Astrocyte of the cerebellum (primary cell): Measurements from ENCODE around the gene GNAL.

Experiments used
- DNase-seq: peaks from one replicate; pipeline ENCODE4 v3.0.0-alpha.2; 2011; ENCODE audit warnings: low read depth
- H3K4me3 ChIP-seq: 2 replicates; pipeline ENCODE4 v1.5.1; 2011; ENCODE audit warnings: mild to moderate bottlenecking, low read depth, low read length, moderate library complexity
- CTCF ChIP-seq: IDR thresholded peaks from 2 replicates; pipeline ENCODE4 v1.5.1; 2012; ENCODE audit warnings: low read length, low read depth, moderate library complexity, mild to moderate bottlenecking; ENCODE audit errors: missing control alignments
- in situ Hi-C: cut with HindIII; loops from 2 replicates; pipeline ENCODE4 v1.10.0; 2017; ENCODE audit warnings: low sequenced_read_pairs

The GNAL gene

DNA sequence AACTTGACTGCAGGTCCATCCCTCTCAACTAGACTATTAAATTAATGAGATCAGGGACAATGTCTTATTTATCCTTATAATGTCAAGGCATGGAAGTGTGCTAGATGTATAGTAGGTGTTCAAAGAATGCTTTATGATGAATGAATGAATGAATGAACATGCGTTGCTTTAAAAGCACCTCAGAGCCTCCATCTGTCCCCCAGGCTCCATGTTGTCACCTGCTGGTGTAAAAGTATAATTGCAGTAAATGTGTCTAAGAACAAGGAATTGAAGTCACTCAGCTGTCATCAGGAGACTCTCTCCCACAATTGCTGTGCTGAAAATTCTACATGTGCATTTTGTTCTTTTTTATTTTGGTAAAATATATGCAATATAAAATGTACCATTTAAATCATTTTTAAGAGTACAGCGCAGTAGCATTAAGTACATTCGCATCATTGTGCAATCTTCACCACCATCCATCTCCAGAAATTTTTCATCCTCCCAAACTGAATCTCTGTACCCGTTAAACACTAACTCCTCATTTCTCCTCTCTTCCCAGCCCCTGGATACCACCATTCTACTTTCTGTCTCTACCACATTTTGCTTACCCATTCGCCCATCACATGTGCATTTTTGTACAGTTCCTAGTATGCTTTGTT lies 52.6 kb downstream of the GNAL start:
- TF ChIP-seq CTCF, result peak; percentile 58
- DNase-seq, result no peak
- in situ Hi-C loops, result loop anchor here (25.0 kb wide), 1 partner anchor 271 kb away; no protein-coding TSS in a partner anchor
- H3K4me3 ChIP-seq, result no peak overlapping the region

- no peak for TF ChIP-seq CTCF
- in situ Hi-C loops, result loop anchor here (25.0 kb wide), 1 partner anchor 267 kb away; no protein-coding TSS in a partner anchor
- DNase-seq, result no peak
- no peak overlapping the region for H3K4me3 ChIP-seq
These were observed 56.5 kb downstream of the GNAL start for GRCh38 chr18:11745521-11745920.

GRCh38 chr18:11747286-11747685 lies 58.2 kb downstream of the GNAL start:
- no peak for TF ChIP-seq CTCF
- no peak for DNase-seq
- in situ Hi-C loops, result loop anchor here (25.0 kb wide), 1 partner anchor 265 kb away; no protein-coding TSS in a partner anchor
- no peak overlapping the region for H3K4me3 ChIP-seq

DNA sequence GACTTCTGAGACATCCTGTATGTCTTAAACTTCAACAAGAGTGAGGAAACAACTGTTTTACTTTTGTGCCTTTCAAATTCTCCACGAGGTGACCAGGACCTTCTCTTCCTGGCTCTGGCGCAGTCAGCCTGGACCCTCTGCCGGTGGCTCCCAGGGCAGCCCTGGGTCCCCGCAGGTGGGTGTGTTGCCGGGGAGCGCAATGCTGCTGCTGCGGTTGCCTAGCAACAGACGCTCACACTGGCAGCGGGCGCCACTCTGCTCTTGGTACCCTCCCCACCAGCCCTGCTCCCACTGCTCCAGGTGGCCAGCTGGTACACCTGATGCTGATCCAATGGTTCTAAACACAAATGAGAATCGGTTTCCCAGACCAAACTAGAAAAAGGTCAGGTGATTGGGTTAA lies 58.7 kb downstream of the GNAL start:
- H3K4me3 ChIP-seq, result no peak overlapping the region
- TF ChIP-seq CTCF, result no peak
- in situ Hi-C loops, result loop anchor here (25.0 kb wide), 1 partner anchor 265 kb away; no protein-coding TSS in a partner anchor
- no peak for DNase-seq

DNA sequence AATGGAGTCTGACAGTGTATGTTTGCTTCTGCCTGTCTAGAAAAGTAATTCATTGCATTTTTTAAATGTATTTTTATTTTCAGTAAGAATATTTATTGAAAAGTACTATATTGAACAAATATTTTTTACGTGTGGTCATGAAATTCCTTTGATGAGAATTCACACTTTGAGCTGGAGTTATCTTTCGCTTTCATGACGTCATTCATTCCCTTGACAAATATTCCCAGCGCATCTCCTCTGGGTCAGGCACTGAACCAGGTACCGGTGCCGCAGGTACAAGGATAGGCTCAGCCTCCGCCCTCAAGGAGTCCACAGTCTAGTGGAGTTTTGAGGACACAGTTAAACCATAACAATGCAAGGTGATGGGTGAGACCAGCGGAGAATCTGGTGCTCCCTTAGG lies 60.2 kb downstream of the GNAL start:
- no peak overlapping the region for H3K4me3 ChIP-seq
- in situ Hi-C loops, result loop anchor here (25.0 kb wide), 1 partner anchor 263 kb away; no protein-coding TSS in a partner anchor
- no peak for DNase-seq
- TF ChIP-seq CTCF, result no peak

- no peak for TF ChIP-seq CTCF
- H3K4me3 ChIP-seq, result no peak overlapping the region
- DNase-seq, result no peak
- in situ Hi-C loops, result no loop called here
These were observed 61.1 kb downstream of the GNAL start for GRCh38 chr18:11750171-11750570.
